ENCODE results near the gene AOAH. TPM values are rescaled to one million over a fixed set of nuclear protein-coding genes. Genes with fewer than 3 reads are reported as not detected.

AOAH gene
- total RNA-seq, 1 experiment from 2014 or later, result 29.3 TPM

- DNase-seq (ENCODE audit: low spot score), result no peak
Observed at GRCh38 chr7:36547416-36547815, 176.9 kb downstream of the AOAH start.

DNA sequence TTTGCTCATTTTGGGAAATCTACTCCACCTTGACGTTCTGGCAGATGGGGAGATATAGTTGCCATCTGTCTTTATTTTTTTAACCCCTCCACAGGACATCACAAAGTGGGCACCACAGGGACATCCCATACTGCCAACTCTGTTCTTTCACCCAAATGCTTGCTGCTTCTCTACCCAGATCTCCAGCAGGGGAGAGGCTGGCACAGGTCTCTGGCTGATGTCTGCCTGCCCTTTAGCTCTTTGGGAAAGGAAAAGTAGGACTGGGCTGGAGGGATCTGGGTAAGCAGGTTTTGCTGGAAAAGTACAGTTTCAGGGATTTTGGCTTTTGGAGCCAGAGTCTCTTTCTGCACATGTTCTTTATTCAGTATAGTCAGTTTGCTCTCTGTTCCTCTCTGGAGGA, 178.0 kb downstream of the AOAH start:
- no peak for DNase-seq (ENCODE audit: low spot score)

- DNase-seq (ENCODE audit: low spot score), result no peak
Observed at GRCh38 chr7:36545291-36545690, 179.0 kb downstream of the AOAH start.

GRCh38 chr7:36538126-36538525, 186.2 kb downstream of the AOAH start:
- DNase-seq (ENCODE audit: low spot score), result no peak

DNA sequence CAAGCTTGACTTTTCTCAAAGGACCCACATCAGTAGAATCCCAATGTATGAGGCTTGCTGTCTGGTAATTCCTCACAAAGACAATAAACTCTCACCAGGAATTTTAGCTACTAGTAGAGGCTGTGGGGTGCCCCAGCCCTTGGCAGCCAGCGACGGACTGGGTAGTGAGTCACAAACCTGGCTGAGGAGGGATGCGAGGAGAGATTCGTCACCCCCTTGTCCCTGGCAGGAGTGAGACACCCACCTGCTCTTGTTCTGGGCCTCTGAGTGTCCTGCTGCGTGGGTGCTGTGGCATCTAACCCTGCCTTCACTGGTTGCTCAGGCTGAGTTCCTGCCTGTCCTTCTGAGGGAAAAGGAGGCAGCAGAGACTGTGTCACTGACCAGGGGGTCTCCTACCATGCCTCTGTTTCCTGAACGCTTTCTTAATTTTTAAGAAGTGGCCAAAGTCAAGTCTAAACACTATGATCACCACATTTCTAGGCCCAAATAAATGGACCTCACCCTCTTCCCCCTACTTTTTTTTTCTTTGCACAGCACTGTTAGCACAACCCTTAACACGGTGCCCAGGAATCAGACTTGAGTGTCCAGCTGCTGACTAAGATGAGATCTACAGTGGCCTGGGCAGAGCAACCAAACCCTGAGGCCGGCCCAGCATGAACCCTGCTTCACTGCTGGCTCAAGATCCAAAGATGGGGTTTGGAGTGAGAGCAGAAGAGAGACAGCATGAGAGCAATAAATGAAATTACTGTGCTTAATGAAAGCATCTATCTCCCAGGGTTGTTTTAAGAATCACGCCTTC, 188.2 kb downstream of the AOAH start:
- peak; percentile 34 for DNase-seq (ENCODE audit: low spot score)

GRCh38 chr7:36533717-36534116, 190.6 kb downstream of the AOAH start:
- no peak for DNase-seq (ENCODE audit: low spot score)

GRCh38 chr7:36532981-36533499, 191.3 kb downstream of the AOAH start:
- no peak for DNase-seq (ENCODE audit: low spot score)

DNA sequence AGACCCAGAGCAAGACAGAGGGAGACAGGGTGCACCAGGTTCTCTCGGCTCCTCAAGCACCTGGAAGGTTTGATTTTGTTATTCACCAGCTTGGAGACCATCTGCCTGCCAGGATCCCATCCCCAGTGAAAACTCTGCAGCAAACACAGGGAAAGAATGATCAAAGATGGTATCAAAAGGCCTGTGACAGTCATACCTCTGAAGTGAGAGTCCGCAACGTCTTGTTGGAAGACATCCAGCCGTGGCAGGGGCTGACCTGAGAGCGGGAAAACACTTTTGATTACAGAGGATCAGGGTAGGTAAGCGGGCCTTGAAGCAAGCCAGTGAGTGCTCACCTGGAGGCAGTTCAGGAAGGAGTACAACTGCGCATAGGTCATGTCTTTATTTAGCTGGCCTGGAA, 192.3 kb downstream of the AOAH start:
- no peak for DNase-seq (ENCODE audit: low spot score)

GRCh38 chr7:36530456-36530855, 193.8 kb downstream of the AOAH start:
- DNase-seq (ENCODE audit: low spot score), result no peak

GRCh38 chr7:36527549-36527913, 196.8 kb downstream of the AOAH start:
- DNase-seq (ENCODE audit: low spot score), result no peak

GRCh38 chr7:36526863-36527548, 197.3 kb downstream of the AOAH start:
- DNase-seq (ENCODE audit: low spot score), result peak; percentile 87

DNA sequence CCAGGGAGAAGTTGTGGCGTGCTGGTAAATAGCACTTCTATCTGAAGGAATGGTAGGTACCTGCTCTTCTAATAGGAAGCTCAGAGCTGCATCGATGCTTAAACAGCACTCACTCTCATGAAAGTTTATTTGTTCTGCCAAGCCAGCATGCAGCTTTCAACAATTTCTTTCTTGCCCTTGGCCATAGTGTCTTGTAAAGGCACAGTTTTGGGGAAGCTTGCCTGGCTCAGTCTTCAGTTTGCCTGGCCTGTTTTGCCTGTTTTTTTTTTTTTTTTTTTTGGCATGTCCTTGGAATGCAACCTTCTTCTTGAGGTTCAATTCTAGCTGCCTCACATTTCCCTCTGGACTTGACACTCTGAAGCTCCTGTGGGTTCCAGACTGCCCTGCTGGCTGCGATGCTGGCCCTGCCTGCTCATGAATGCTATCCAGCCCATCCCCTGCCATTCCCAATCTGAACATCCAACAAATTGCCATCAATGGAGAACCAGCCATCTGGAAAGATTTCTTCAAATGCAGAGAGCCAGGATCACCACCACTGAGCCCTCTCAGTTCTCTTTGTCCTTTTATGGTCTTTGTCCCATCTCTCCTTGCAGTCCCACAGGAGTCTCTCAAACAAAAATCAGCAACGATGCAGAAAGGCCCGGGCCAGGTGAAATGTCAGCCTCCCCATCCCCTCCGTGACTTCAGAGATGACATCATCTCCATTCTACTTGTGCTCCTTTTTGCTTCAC, 200.8 kb downstream of the AOAH start:
- no peak for DNase-seq (ENCODE audit: low spot score)

DNA sequence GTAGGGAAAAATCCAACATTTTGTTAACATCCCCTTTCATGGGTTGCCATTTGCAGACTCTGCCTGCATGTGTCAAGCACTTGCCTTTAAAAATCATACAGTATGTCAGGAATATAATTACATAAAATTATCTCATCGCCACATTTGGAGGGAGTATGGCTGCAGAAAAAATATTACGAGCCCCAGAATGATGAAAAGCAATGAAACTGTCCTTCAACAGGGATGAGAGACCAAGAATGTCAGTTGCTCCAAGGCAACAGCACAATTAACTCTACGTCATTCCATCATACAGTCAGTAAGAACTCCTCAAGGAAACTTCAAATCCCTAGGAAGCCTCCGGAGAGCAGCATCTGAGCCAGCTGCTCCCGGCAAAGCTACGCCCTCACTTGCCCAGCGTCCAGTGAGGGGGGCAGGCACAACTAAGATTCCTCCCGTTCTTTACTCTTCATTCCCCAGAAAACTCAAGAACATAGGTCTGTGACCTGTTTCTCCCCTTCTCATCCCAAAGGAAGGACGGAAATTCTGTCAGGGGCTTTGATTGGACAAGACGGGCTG, 201.8 kb downstream of the AOAH start:
- no peak for DNase-seq (ENCODE audit: low spot score)

GRCh38 chr7:36521911-36522310, 202.4 kb downstream of the AOAH start:
- no peak for DNase-seq (ENCODE audit: low spot score)

GRCh38 chr7:36521133-36521532, 203.2 kb downstream of the AOAH start:
- no peak for DNase-seq (ENCODE audit: low spot score)

GRCh38 chr7:36515847-36516246, 208.4 kb downstream of the AOAH start:
- DNase-seq (ENCODE audit: low spot score), result no peak

- no peak for DNase-seq (ENCODE audit: low spot score)
Observed at GRCh38 chr7:36514289-36515243, 209.7 kb downstream of the AOAH start.

DNA sequence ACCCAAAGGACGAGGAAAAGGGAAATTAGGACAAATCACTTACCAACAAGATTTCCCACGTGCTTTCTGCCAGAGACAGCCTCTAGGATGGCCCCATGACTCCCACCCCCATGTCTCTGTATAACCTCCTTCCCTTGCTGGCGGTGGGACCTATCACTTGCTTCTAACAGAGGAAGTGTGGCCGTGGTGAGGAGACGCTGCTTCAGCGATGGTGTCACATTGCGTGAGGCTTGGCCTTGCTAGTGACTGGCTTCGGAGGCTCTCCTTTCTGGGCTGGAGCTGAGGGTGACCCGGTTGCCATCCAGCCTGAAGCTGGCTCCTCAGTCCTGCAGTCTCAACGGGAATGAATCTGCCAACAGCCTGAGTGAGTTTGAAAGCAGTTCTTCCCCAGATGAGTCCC, 210.9 kb downstream of the AOAH start:
- no peak for DNase-seq (ENCODE audit: low spot score)

DNA sequence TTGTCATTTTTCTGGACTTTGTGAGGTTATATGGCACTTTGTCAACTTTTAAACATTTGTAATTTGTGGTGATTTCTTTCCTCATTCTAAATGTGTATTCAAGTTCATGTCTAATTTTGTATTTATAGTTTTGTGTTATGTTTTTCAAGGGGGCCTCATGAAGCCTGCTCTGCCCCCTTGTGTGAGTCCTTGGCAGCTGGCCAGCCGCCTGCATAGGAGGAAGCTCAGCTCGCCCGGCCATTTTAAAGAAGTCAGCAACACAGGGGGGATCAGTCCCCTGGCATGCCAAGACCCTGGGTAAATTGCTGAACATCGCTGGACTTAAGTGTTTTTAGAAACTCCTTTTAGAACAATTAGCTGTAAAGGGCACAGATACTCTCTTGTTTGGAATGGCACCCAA, 211.7 kb downstream of the AOAH start:
- DNase-seq (ENCODE audit: low spot score), result no peak

GRCh38 chr7:36509962-36510361, 214.3 kb downstream of the AOAH start:
- DNase-seq (ENCODE audit: low spot score), result no peak
